Neural progenitor cell (in vitro differentiated cells): ENCODE results near the gene ZC3H7A.

Experiments used
- CTCF ChIP-seq: fragments of 200-600 bp; sonication (generic); IDR thresholded peaks from 2 replicates; pipeline ENCODE4 v1.5.1; 2017; ENCODE audit warnings: antibody characterized with exemption, mild to moderate bottlenecking
- EZH2 ChIP-seq: fragments of 200-600 bp; sonication (generic); IDR thresholded peaks from 2 replicates; pipeline ENCODE4 v1.6.1; 2017; ENCODE audit warnings: antibody characterized with exemption, mild to moderate bottlenecking, moderate library complexity
- EZH2phosphoT487 ChIP-seq: fragments of 200-600 bp; sonication (generic); IDR thresholded peaks from 2 replicates; pipeline ENCODE4 v1.6.1; 2017; ENCODE audit warnings: antibody characterized with exemption

- no peak for TF ChIP-seq CTCF
- no peak for TF ChIP-seq EZH2phosphoT487
- no peak for TF ChIP-seq EZH2
These were observed 39.1 kb downstream of the ZC3H7A start for GRCh38 chr16:11757671-11758545.
